H7 (cell line): ENCODE measurements around the gene EFS. TPM values are rescaled to one million over a fixed set of nuclear protein-coding genes. Genes with fewer than 3 reads are reported as not detected.

Experiments used
- DNase-seq: peaks from one replicate; pipeline ENCODE4 v3.0.0; 2012
- H3K27me3 ChIP-seq: 2 replicates; pipeline ENCODE4 v1.6.0; 2011; ENCODE audit warnings: mild to moderate bottlenecking, low read length; ENCODE audit not compliant: control insufficient read depth, insufficient read depth
- H3K36me3 ChIP-seq: replicated peaks from 2 replicates; pipeline ENCODE4 v1.5.1; 2011; ENCODE audit warnings: low read length; ENCODE audit not compliant: control insufficient read depth, insufficient read depth
- H3K4me3 ChIP-seq: 2 replicates; pipeline ENCODE4 v1.5.1; 2011; ENCODE audit warnings: low read depth, mild to moderate bottlenecking, control low read depth, low read length, moderate library complexity; ENCODE audit not compliant: insufficient read depth
- total RNA-seq: library from RNA; depleted of rRNA; stranded (reverse); fragments of >200 nt; shearing (Covaris generic); gene quantifications from 2 replicates; pipeline ENCODE4 v1.2.3, GENCODE V29; 2014

Gene EFS
- total RNA-seq, 1 experiment from 2014 or later: 24.0 TPM

DNA sequence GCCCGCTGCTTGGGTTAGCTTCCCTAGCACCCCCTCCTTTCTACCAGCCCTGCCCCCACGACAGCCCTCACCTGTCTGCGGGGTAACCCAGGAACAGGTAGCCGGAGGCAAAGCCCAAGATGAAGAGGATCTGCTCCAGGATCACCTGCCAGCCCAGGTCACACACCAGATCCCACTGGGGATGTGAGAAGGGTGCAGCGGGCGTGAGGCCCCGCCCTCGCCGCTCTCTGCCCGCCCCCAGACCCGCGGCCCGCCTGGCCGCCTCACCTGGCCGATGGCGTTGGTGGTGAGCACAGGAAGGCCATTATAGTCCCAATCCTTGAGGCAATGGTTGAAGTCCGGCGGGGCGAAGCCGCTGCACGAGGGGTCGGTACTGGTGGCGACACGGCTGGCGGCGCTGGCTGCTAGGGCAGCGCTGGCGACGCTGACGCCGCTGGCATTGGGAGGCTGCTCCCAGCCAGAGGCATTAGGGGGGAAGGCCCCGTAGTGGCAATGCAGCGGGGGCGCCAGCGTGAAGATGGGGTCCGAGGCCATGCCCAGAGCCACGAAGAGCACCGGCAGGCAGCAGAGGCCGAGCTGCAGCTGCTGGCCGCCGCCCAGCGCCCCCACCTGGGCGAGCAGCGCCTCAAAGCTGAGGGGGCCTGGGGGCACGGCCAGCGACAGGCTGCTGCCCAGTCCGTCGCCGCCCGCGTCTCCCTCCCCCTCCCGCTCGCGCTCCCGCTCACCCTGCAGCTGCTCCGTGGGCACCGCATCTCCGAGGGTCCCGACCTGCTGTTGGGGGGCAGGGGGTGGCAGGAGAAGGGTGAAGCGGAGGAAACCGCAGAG lies 13.1 kb downstream of the EFS start:
- Histone ChIP-seq H3K36me3 (0 out of 2 replicates have a peak, but pooled peaks cover 1% of the 10 kb centered on the region), H3K4me3 (peak overlapping the region; percentile 84), H3K27me3 (peaks cover 16% of the 10 kb centered on the region)
- DNase-seq: peak; percentile 94

DNA sequence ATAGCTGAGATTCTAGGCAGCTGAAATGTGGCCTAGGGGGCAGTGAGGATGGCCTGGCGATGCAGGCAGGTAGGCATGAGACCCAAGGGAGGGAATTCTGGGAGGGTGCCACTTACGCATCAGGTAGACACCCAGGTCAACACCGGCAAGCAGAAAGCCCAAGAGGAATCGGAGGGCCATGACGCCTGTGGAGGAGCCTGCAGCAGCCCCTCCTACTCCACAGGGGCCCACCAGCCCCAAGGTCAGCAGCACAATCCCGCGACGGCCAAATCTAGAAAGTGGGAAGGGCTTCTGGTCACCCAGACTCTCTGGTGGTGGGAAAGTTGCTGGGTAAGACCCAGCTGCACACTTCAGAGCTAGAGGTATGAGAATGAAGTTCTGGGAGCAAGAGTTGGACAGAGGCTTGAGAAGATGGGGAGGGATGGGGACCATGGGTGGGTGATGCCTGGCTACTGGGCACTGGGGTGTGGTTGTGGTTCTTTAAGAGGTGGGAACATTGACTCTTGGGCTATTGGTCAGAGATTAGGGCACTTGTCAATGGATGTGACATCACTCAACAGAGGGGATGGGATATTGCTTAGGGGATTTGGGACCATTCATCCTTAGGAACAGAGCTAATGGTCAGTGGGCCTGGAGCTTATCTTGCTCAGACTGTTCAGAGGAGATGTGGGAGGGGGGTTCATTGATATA lies 15.7 kb downstream of the EFS start:
- DNase-seq: peak; percentile 23
- H3K36me3 ChIP-seq: peaks cover 1% of the 10 kb centered on the region; the same call in 1 of the 2 replicates
- peaks cover 16% of the 10 kb centered on the region for H3K27me3 ChIP-seq
- H3K4me3 ChIP-seq: no peak overlapping the region

DNA sequence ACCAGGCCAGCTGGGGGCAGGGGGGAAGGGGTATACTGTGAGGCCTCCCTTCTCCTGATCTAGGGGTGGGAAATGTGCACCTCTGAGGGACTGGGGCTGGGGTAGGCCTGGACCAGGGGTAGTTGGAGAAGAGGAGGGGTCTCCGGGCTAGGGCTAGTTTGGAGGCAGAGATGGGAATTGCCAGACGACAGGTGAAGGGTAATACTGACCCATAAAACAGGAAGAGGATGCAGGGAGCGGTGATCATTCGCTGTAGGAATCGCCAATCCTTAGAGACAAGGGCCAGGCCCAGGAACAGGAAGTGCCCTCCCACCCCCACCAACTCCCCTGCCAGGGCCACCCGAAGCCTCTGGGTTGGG lies 16.7 kb downstream of the EFS start:
- Histone ChIP-seq H3K36me3 (peaks cover 1% of the 10 kb centered on the region; the same call in 1 of the 2 replicates), H3K4me3 (no peak overlapping the region), H3K27me3 (peaks cover 13% of the 10 kb centered on the region)
- peak; percentile 38 for DNase-seq

DNA sequence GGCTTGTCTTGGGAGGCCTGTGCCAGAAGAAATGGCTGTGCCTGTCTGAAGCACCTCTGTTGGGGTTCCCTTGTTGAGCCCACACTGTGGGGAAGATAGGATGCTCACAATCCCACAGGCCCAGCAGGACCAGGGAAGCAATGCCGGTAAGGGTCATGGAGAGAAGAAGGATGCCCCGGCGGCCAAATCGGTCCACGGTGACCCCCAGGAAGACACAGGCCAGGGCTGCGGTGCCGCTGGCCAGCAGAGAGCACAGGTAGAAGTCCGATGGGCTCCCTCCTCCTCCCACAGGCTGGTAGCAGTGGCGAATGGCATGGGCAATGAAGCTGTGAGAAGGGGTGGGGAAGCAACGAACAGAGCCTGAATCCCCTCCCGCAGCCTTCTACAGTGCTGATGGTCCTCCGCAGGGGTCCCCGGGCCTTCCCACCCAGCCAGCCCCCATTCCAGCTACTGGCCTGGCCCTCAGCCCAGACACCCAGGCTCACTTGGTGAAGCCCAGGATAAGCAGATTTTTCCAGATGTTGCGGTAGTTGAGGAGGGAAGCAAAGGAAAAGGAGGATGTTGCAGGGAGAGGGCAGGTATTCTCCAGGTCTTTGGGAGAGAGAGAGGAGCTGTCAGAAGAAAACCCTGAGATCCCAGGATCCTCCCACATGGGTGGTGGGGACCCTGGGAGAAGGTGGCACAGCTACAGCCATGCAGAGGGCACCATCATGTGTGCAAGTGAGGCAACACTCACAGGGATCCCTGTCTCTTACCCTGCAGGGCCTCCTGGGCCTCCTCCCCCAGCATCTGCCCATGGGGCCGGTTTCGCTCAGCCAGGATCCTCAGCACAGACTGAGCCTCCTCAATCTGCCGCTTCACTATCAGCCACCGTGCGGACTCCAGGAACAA lies 17.3 kb downstream of the EFS start:
- H3K36me3 ChIP-seq: peaks cover 1% of the 10 kb centered on the region; the same call in 1 of the 2 replicates
- H3K4me3 ChIP-seq: no peak overlapping the region
- H3K27me3 ChIP-seq: peaks cover 11% of the 10 kb centered on the region
- peak; percentile 33 for DNase-seq

DNA sequence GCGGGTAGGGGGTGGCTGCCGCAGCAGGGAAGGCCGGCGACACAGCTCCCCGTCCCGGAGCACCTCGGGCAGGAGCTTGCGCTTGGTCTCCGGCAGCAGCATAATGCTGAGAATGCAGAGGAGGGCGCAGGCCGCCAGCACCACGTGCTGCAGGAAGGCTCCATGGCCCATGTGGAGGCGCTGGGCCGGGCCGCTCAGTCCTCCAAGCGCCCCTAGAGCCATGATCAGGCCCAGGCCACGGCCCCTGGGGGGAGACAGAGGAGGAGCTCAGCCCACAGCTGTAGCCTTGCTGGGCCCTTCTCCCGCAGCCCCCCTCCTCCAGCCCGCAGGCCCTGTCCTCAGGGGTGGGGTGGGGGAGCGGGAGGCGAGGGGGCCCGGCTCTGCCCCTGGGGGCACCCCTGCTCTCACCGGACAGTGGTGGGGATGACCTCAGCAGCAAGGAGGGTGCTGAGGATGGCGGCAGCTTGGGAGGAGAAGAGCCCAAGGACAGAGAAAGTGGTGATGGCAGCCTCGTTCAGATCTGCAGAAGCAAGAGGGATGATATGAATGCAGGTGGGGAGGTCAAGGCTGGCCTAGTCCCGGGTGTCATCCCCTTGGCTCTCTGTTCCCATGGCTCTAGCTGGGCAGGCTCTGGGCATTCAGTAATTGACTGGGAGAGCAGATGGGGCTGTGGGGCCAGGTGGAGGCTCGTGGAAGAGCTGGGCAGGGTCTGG lies 18.1 kb downstream of the EFS start:
- Histone ChIP-seq H3K36me3 (peaks cover 1% of the 10 kb centered on the region; the same call in 1 of the 2 replicates), H3K4me3 (no peak overlapping the region), H3K27me3 (peaks cover 6% of the 10 kb centered on the region)
- peak; percentile 73 for DNase-seq

DNA sequence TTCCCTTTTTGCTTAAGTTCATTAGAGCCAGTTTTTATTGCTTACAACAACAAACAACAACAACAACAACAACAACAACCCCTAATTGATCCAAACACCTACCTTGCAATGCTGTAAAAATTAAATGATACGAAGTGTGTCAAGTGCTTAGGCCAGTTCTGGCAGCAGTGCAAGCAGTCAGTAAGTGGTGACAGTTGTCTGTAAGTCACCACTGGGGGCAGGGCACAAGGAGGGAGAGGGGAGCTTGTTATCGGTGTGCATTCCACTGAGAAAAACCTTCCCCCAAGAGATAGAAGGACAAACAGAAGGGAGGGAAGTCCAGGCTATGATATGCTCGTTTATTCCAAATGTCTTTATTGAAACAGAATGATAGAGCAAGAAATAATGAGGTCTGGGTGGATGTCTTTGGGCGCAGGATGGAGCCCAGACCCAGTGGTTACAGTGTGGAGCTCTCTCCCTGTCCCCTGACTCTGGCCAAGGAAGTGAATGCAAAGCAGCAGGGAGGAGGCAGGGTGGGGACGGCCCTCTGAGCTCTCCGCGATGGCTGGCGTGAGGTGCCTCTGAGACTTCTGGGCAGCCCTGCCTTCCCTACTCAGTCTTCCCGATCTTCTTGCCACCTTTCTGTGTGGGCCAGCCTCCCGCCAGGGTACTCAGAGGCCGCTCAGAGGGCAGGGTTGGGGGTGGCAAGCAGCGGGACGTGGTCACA lies 18.8 kb downstream of the EFS start:
- peak; percentile 60 for DNase-seq
- no peaks in the 10 kb centered on the region; the same call in 1 of the 2 replicates for H3K27me3 ChIP-seq
- no peak overlapping the region for H3K4me3 ChIP-seq
- peaks cover 1% of the 10 kb centered on the region; the same call in 1 of the 2 replicates for H3K36me3 ChIP-seq

DNA sequence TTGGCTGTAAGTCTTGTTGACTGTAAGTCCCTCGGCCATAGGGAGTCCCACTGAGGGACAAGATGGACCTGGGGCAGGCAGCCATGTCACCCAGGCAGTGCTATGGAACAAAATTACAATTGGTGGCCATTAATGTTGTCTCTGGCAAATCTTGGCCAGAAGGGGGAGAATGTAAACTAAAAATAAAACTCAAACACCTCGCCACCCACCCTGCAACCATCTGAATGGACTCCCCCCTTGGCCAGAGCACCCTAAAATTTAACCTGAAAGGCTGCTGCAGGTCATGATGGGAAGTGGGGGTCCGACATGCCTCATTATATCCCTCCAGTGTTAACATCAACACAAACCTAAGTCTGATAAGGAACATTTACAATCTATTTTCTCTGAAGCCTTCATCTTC lies 20.5 kb downstream of the EFS start:
- Histone ChIP-seq H3K4me3 (no peak overlapping the region), H3K36me3 (peaks cover 1% of the 10 kb centered on the region; the same call in 1 of the 2 replicates), H3K27me3 (no peaks in the 10 kb centered on the region)
- peak; percentile 11 for DNase-seq

DNA sequence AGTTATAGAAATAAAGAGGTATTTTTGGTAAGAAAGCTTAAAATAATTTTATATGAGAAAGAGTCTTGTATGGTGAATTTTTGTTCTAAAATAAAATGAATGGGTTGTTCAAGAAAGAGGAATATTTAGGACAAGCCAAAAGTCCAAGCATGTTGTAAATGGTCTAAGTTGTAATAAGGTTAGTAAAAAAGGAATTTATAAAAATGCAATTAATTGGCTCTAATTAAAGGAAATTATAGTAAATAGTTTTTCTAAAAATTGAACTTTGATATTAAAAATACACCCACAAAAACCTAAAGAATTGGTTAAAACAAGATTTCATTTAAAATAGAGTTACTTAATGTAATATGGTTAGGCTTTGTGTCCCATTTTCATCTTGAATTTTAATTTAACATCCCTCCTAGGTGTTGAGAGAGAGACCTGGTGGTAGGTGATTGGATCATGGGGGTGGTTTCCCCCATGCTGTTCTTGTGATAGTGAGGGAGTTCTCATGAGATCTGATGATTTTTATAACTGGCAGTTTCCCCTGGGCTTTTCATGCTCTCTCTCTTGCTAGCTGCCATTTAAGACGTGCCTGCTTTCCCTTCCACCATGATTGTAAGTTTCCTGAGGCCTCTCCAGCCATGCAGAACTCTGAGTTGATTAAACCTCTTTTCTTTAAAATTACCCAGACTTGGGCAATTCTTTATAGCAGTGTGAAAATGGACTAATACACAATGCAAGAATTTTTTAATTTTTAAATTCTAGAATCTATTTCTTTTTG lies 25.3 kb downstream of the EFS start:
- no peaks in the 10 kb centered on the region for H3K36me3 ChIP-seq
- no peak for DNase-seq
- no peak overlapping the region for H3K4me3 ChIP-seq

DNA sequence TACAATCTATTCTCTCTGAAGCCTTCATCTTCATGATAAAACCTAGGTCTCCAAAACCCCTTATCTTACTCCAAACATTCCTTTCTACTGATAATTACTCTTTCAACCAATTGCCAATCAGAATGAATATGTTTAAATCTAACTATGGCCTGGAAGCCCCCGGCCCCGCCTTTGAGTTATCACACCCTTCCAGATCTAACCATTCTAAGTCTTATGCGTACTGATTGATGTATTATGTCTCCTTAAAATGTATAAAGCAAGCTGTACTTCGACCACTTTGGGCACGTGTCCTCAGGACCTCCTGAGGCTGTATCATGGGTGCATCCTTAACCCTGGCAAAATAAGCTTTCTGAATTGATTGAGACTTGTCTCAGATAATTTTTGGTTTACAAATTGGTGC lies 29.3 kb downstream of the EFS start:
- Histone ChIP-seq H3K36me3 (no peaks in the 10 kb centered on the region), H3K4me3 (no peak overlapping the region), H3K27me3 (no peaks in the 10 kb centered on the region)
- DNase-seq: no peak

More for the DNA sequence above, 25.3 kb downstream of the EFS start:
- H3K27me3 ChIP-seq: no peaks in the 10 kb centered on the region

DNA sequence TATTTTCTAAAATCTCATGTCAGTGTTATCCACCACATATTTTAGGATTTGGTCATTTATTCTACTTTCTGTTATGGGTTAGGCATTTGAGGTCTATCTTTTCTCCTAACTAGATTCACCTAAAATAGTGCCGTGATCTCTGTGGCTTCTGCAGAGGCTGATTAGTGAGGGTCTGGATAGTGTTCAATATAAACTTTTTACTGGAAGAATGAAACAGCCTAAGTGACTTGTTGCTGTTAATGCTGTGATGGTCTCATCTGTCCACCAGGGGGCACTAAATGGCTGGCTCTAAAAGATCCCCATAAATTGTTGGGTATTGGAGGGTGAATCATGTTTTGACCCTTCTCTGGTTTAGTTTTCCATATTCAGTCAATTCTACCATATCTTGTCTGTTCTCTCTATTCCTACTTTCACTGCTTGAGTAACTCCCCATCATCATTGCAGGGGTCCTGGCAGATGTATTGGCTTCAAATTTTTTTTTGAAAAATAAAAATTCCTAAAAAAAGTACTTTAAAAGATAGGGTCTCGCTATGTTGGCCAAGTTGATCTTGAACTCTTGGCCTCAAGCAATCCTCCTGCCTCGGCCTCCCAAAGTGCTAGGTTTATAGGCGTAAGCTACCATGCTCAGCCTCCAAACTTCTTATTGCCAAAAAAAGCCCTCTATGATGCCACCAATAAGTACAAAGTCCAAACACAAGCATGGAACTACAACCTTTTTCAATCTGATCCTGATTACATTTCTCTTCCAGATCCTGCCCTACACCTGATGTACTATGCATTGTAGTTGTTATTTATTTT lies 36.8 kb downstream of the EFS start:
- DNase-seq: peak; percentile 89
- Histone ChIP-seq H3K36me3 (peaks cover 20% of the 10 kb centered on the region), H3K4me3 (no peak overlapping the region)

DNA sequence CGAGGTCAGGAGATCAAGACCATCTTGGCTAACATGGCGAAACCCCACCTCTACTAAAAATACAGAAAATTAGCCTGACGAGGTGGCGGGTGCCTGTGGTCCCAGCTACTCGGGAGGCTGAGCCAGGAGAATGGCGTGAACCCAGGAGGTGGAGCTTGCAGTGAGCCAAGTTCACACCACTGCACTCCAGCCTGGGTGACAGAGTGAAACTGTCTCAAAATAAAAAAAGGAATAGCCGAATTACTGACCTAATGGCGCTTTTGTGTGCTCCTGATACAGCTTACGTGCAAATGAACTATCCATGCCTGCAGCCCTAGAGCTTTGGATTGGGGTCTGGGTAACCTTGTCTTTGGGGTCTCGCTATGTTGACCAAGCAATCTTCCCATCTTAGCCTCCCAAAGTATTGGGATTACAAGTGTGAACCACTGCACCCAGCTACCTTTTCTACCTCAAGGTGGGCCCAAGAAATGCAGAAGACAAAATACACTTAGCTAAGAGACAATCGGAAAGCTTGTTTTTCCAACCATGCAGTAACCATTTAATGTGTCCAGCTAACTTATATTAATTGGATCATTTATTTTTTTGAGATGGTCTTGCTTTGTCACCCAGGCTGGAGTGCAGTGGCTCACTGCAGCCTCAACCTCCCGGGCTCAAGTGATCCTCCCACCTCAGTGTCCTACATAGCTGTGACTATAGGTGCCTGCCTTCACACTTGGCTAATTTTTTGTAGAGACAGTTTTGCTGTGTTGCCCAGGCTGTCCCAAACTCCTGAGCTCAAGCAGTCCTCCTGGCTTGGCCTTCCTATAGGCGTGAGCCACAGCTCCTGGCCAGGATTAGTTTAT lies 38.3 kb downstream of the EFS start:
- H3K4me3 ChIP-seq: no peak overlapping the region
- H3K27me3 ChIP-seq: no peaks in the 10 kb centered on the region
- no peak for DNase-seq
- peaks cover 22% of the 10 kb centered on the region for H3K36me3 ChIP-seq

More for the DNA sequence above, 36.8 kb downstream of the EFS start:
- H3K27me3 ChIP-seq: no peaks in the 10 kb centered on the region
